ENCODE measurements around the gene TMEM132D.

Gene TMEM132D

GRCh38 chr12:129080821-129081220 lies 823.0 kb downstream of the TMEM132D start:
- no peak overlapping the region for H3K4me3 ChIP-seq (ENCODE audit: low read depth, low read length)
- no peak for DNase-seq (ENCODE audit: low read depth)
- TF ChIP-seq POLR2A (IDR thresholded peaks at IDR 0.05; ENCODE audit: extremely low read depth, insufficient read length), result no peak
- TF ChIP-seq MAX (IDR thresholded peaks at IDR 0.05; ENCODE audit: low read depth, low read length), result no peak
- no peak for TF ChIP-seq CTCF (IDR thresholded peaks at IDR 0.05; ENCODE audit: low read depth, low read length)
- TF ChIP-seq MYC (IDR thresholded peaks at IDR 0.05; ENCODE audit: low read depth, low read length), result no peak

GRCh38 chr12:129080391-129080790 lies 823.4 kb downstream of the TMEM132D start:
- no peak overlapping the region for H3K4me3 ChIP-seq (ENCODE audit: low read depth, low read length)
- DNase-seq (ENCODE audit: low read depth), result no peak
- TF ChIP-seq CTCF (IDR thresholded peaks at IDR 0.05; ENCODE audit: low read depth, low read length), result no peak
- no peak for TF ChIP-seq POLR2A (IDR thresholded peaks at IDR 0.05; ENCODE audit: extremely low read depth, insufficient read length)
- TF ChIP-seq MAX (IDR thresholded peaks at IDR 0.05; ENCODE audit: low read depth, low read length), result no peak
- no peak for TF ChIP-seq MYC (IDR thresholded peaks at IDR 0.05; ENCODE audit: low read depth, low read length)

- no peak for DNase-seq (ENCODE audit: low read depth)
- TF ChIP-seq MYC (IDR thresholded peaks at IDR 0.05; ENCODE audit: low read depth, low read length), result no peak
- no peak for TF ChIP-seq CTCF (IDR thresholded peaks at IDR 0.05; ENCODE audit: low read depth, low read length)
- TF ChIP-seq POLR2A (IDR thresholded peaks at IDR 0.05; ENCODE audit: extremely low read depth, insufficient read length), result no peak
- no peak for TF ChIP-seq MAX (IDR thresholded peaks at IDR 0.05; ENCODE audit: low read depth, low read length)
Measured at GRCh38 chr12:129079719-129080118, 824.1 kb downstream of the TMEM132D start.

GRCh38 chr12:129076441-129077320 lies 827.1 kb downstream of the TMEM132D start:
- TF ChIP-seq MYC (IDR thresholded peaks at IDR 0.05; ENCODE audit: low read depth, low read length) (no peak), POLR2A (IDR thresholded peaks at IDR 0.05; ENCODE audit: extremely low read depth, insufficient read length) (no peak), CTCF (IDR thresholded peaks at IDR 0.05; ENCODE audit: low read depth, low read length) (no peak), MAX (IDR thresholded peaks at IDR 0.05; ENCODE audit: low read depth, low read length) (no peak)
- DNase-seq (ENCODE audit: low read depth), result no peak
- H3K4me3 ChIP-seq (ENCODE audit: low read depth, low read length), result no peak overlapping the region

More at GRCh38 chr12:129079719-129080118, 824.1 kb downstream of the TMEM132D start:
- no peak overlapping the region for H3K4me3 ChIP-seq (ENCODE audit: low read depth, low read length)

- DNase-seq (ENCODE audit: low read depth), result no peak
- no peak overlapping the region for H3K4me3 ChIP-seq (ENCODE audit: low read depth, low read length)
- TF ChIP-seq POLR2A (IDR thresholded peaks at IDR 0.05; ENCODE audit: extremely low read depth, insufficient read length) (no peak), MAX (IDR thresholded peaks at IDR 0.05; ENCODE audit: low read depth, low read length) (no peak), MYC (IDR thresholded peaks at IDR 0.05; ENCODE audit: low read depth, low read length) (no peak), CTCF (IDR thresholded peaks at IDR 0.05; ENCODE audit: low read depth, low read length) (no peak)
Measured at GRCh38 chr12:129075460-129076208, 828.2 kb downstream of the TMEM132D start.
